Measurements from ENCODE around the gene PLCXD3. TPM values are rescaled to one million over a fixed set of nuclear protein-coding genes. Genes with fewer than 3 reads are reported as not detected.
"Not testable (repeated sequence)": the region's sequence is repeated elsewhere in the genome, so short reads cannot be mapped to it uniquely, and the experiment has no call there.

PLCXD3 gene
- total RNA-seq, 2 donors from 2014 or later, result 44.5 to 68.3 TPM

GRCh38 chr5:41508696-41509398 lies 1.6 kb downstream of the PLCXD3 start:
- TF ChIP-seq CTCF (IDR thresholded peaks at IDR 0.05), result no peak

GRCh38 chr5:41508186-41508585 lies 2.2 kb downstream of the PLCXD3 start:
- no peaks in the 10 kb centered on the region for H3K9me3 ChIP-seq
- no peaks in the 10 kb centered on the region for H3K27me3 ChIP-seq
- DNase-seq (ENCODE audit: low spot score), result no peak
- no peaks in the 10 kb centered on the region for H3K36me3 ChIP-seq
- no peak for TF ChIP-seq CTCF (IDR thresholded peaks at IDR 0.05)
- peaks cover 0 to 19% of the 10 kb centered on the region in 2 donors for H3K4me1 ChIP-seq
- H3K4me3 ChIP-seq, result peak overlapping the region; percentile 63 to 66
- H3K27ac ChIP-seq, result peak overlapping the region; percentile 78 to 90

More at GRCh38 chr5:41508696-41509398, 1.6 kb downstream of the PLCXD3 start:
- peak overlapping the region; percentile 78 to 90 for H3K27ac ChIP-seq
- H3K9me3 ChIP-seq, result no peaks in the 10 kb centered on the region
- H3K27me3 ChIP-seq, result no peaks in the 10 kb centered on the region
- peak overlapping the region; percentile 63 to 66 for H3K4me3 ChIP-seq
- H3K4me1 ChIP-seq, result peaks cover 0 to 13% of the 10 kb centered on the region in 2 donors
- no peaks in the 10 kb centered on the region for H3K36me3 ChIP-seq
- no peak for DNase-seq (ENCODE audit: low spot score)

GRCh38 chr5:41507501-41507900 lies 2.9 kb downstream of the PLCXD3 start:
- no peak for TF ChIP-seq CTCF (IDR thresholded peaks at IDR 0.05)
- Histone ChIP-seq H3K27ac (peak overlapping the region in 1 of 2 donors; percentile 90), H3K27me3 (no peaks in the 10 kb centered on the region), H3K4me3 (no peak overlapping the region), H3K9me3 (no peaks in the 10 kb centered on the region), H3K36me3 (no peaks in the 10 kb centered on the region), H3K4me1 (peaks cover 0 to 19% of the 10 kb centered on the region in 2 donors)
- DNase-seq (ENCODE audit: low spot score), result no peak

GRCh38 chr5:41503860-41504259 lies 6.5 kb downstream of the PLCXD3 start:
- no peaks in the 10 kb centered on the region for H3K27me3 ChIP-seq
- no peak for DNase-seq (ENCODE audit: low spot score)
- TF ChIP-seq CTCF (IDR thresholded peaks at IDR 0.05), result no peak
- H3K4me3 ChIP-seq, result no peak overlapping the region
- H3K27ac ChIP-seq, result no peak overlapping the region
- no peaks in the 10 kb centered on the region for H3K9me3 ChIP-seq
- no peaks in the 10 kb centered on the region for H3K36me3 ChIP-seq
- peaks cover 0 to 13% of the 10 kb centered on the region in 2 donors for H3K4me1 ChIP-seq

- no peak overlapping the region for H3K4me3 ChIP-seq
- peaks cover 0 to 13% of the 10 kb centered on the region in 2 donors for H3K4me1 ChIP-seq
- H3K9me3 ChIP-seq, result no peaks in the 10 kb centered on the region
- no peaks in the 10 kb centered on the region for H3K27me3 ChIP-seq
- no peak for DNase-seq (ENCODE audit: low spot score)
- no peak overlapping the region for H3K27ac ChIP-seq
- no peaks in the 10 kb centered on the region for H3K36me3 ChIP-seq
- no peak for TF ChIP-seq CTCF (IDR thresholded peaks at IDR 0.05)
These were observed 7.1 kb downstream of the PLCXD3 start for GRCh38 chr5:41503310-41503709.

GRCh38 chr5:41493490-41494126 lies 16.8 kb downstream of the PLCXD3 start:
- H3K27ac ChIP-seq; DNase-seq (ENCODE audit: low spot score); H3K4me3 ChIP-seq; H3K9me3 ChIP-seq; H3K27me3 ChIP-seq; H3K4me1 ChIP-seq; H3K36me3 ChIP-seq: not testable (repeated sequence)

Data from right atrium auricular region (tissue), 2 donors.